H1 (cell line): ENCODE measurements around the gene BLOC1S4. TPM values are rescaled to one million over a fixed set of nuclear protein-coding genes. Genes with fewer than 3 reads are reported as not detected.

Experiments
- CTCF ChIA-PET: fragments of 300-600 bp; sonication (Branson Sonifier 250); formaldehyde crosslinking; loops from one replicate; lab custom pipeline; 2021; ENCODE audit not compliant: partially characterized antibody; lab: Charles Lee
- POLR2A ChIA-PET: fragments of 300-600 bp; sonication (Branson Sonifier 250); formaldehyde crosslinking; loops from one replicate; lab custom pipeline; 2021; ENCODE audit warnings: inconsistent platforms; ENCODE audit not compliant: partially characterized antibody; lab: Charles Lee
- DNase-seq, 2 experiments: peaks; one replicate each; pipeline versions ENCODE4 v3.0.0 to v3.0.0-alpha.2; 2010 to 2022; ENCODE audit warnings: low spot score in 2 of 2, low read depth in 1 of 2, mixed read lengths in 1 of 2
- FAIRE-seq: peaks from 2 replicates; lab custom pipeline; 2011; peaks lifted over from hg19 to GRCh38; lab: Jason Lieb, UNC
- H2AFZ ChIP-seq: 2 replicates; pipeline ENCODE4 v1.8.1; 2012; ENCODE audit warnings: low read length, inconsistent platforms
- H2AK5ac ChIP-seq: 2 replicates; pipeline ENCODE4 v1.6.1; 2013; ENCODE audit warnings: low read depth, low read length
- H2BK120ac ChIP-seq: replicated peaks from 2 replicates; pipeline ENCODE3; 2013; ENCODE audit warnings: low read depth, low read length, inconsistent platforms
- H2BK12ac ChIP-seq: 2 replicates; pipeline ENCODE4 v1.6.1; 2013; ENCODE audit warnings: low read depth, low read length
- H2BK15ac ChIP-seq: 2 replicates; pipeline ENCODE4 v1.6.1; 2013; ENCODE audit warnings: low read length
- H2BK20ac ChIP-seq: 2 replicates; pipeline ENCODE4 v1.6.1; 2013; ENCODE audit warnings: low read length
- H2BK5ac ChIP-seq: 2 replicates; pipeline ENCODE4 v1.6.1; 2013; ENCODE audit warnings: low read depth, low read length
- H3K14ac ChIP-seq: 2 replicates; pipeline ENCODE4 v1.6.1; 2013; ENCODE audit warnings: inconsistent platforms; ENCODE audit not compliant: insufficient read length
- H3K18ac ChIP-seq: 2 replicates; pipeline ENCODE4 v1.6.1; 2013; ENCODE audit warnings: low read length; ENCODE audit errors: extremely low read depth
- H3K23ac ChIP-seq: 2 replicates; pipeline ENCODE4 v1.6.1; 2013; ENCODE audit warnings: inconsistent platforms; ENCODE audit not compliant: insufficient read length
- H3K23me2 ChIP-seq: 2 replicates; pipeline ENCODE4 v1.6.1; 2013; ENCODE audit warnings: low read depth, low read length
- H3K27ac ChIP-seq: 2 replicates; pipeline ENCODE4 v1.6.1; 2011; ENCODE audit warnings: low read depth, low read length, inconsistent platforms
- H3K27me3 ChIP-seq, 4 experiments: replicated peaks in 1 of 4; 1 replicate in 1 of 4; 2 replicates in 3 of 4; pipeline versions ENCODE4 v1.6.1 to v1.8.1; 2011 to 2013; ENCODE audit warnings: low read length in 3 of 4, mild to moderate bottlenecking in 3 of 4, inconsistent platforms in 2 of 4, mixed read lengths in 2 of 4, moderate library complexity in 1 of 4; ENCODE audit not compliant: control insufficient read depth in 3 of 4, insufficient read depth in 3 of 4; ENCODE audit errors: extremely low read depth in 1 of 4
- H3K36me3 ChIP-seq, 4 experiments: 2 replicates each; pipeline versions ENCODE4 v1.6.1 to v1.8.1; 2011 to 2013; ENCODE audit warnings: mild to moderate bottlenecking in 4 of 4, low read length in 3 of 4, moderate library complexity in 2 of 4, control low read depth in 1 of 4, inconsistent platforms in 1 of 4; ENCODE audit not compliant: insufficient read depth in 4 of 4, control insufficient read depth in 2 of 4
- H3K4ac ChIP-seq: replicated peaks from 2 replicates; pipeline ENCODE3; 2013; ENCODE audit warnings: low read length, low read depth, mixed read lengths, inconsistent platforms; ENCODE audit not compliant: insufficient read length
- H3K4me1 ChIP-seq, 4 experiments: replicated peaks in 1 of 4; 1 replicate in 1 of 4; 2 replicates in 3 of 4; pipeline versions ENCODE4 v1.6.1 to v1.8.1; 2011 to 2013; ENCODE audit warnings: low read length in 3 of 4, inconsistent platforms in 2 of 4, mixed read lengths in 1 of 4; ENCODE audit not compliant: insufficient read depth in 4 of 4, control insufficient read depth in 3 of 4
- H3K4me2 ChIP-seq, 2 experiments: 2 replicates each; pipeline versions ENCODE4 v1.6.1 to v1.8.1; 2011 to 2013; ENCODE audit warnings: low read depth in 2 of 2, low read length in 2 of 2, control low read depth in 1 of 2, inconsistent platforms in 1 of 2, mild to moderate bottlenecking in 1 of 2; ENCODE audit not compliant: insufficient read depth in 1 of 2
- H3K4me3 ChIP-seq, 4 experiments: fragments of 200-600, 300-600 bp in 1 of 4; sonication (generic), shearing (Covaris generic), sonication (Bioruptor Twin) in 1 of 4; 2 replicates each; pipeline versions ENCODE4 v1.5.1 to v1.8.1; 2011 to 2016; ENCODE audit warnings: low read length in 4 of 4, low read depth in 3 of 4, control low read depth in 2 of 4, inconsistent platforms in 2 of 4, mild to moderate bottlenecking in 2 of 4, mixed read lengths in 1 of 4, moderate library complexity in 1 of 4; ENCODE audit not compliant: insufficient read depth in 2 of 4; ENCODE audit errors: extremely low read depth in 1 of 4
- H3K56ac ChIP-seq: replicated peaks from 2 replicates; pipeline ENCODE3; 2013; ENCODE audit warnings: low read depth, mild to moderate bottlenecking, mixed read lengths, low read length, inconsistent platforms; ENCODE audit not compliant: insufficient read length
- H3K79me1 ChIP-seq: 2 replicates; pipeline ENCODE4 v1.6.1; 2013; ENCODE audit warnings: low read depth, low read length, control low read depth
- H3K79me2 ChIP-seq, 2 experiments: 2 replicates each; pipeline versions ENCODE4 v1.6.1 to v1.8.1; 2012 to 2013; ENCODE audit warnings: low read length in 2 of 2, mild to moderate bottlenecking in 2 of 2, inconsistent platforms in 1 of 2; ENCODE audit not compliant: insufficient read depth in 2 of 2, control insufficient read depth in 1 of 2
- H3K9ac ChIP-seq, 4 experiments: replicated peaks in 1 of 4; 1 replicate in 1 of 4; 2 replicates in 3 of 4; pipeline versions ENCODE4 v1.6.1 to v1.8.1; 2011 to 2013; ENCODE audit warnings: low read depth in 3 of 4, low read length in 3 of 4, control low read depth in 2 of 4, mild to moderate bottlenecking in 2 of 4, moderate library complexity in 2 of 4, inconsistent platforms in 1 of 4; ENCODE audit errors: extremely low read depth in 1 of 4
- H3K9me3 ChIP-seq, 2 experiments: 2 replicates each; pipeline versions ENCODE4 v1.6.1 to v1.8.1; 2012 to 2013; ENCODE audit warnings: mild to moderate bottlenecking in 2 of 2, moderate library complexity in 2 of 2, control low read depth in 1 of 2, inconsistent platforms in 1 of 2, low read depth in 1 of 2, low read length in 1 of 2, mixed read lengths in 1 of 2; ENCODE audit not compliant: insufficient read depth in 2 of 2
- H4K20me1 ChIP-seq, 2 experiments: replicated peaks in 1 of 2; 2 replicates each; pipeline versions ENCODE3 to v1.8.1; 2011 to 2013; ENCODE audit warnings: inconsistent platforms in 2 of 2, low read length in 2 of 2, mild to moderate bottlenecking in 1 of 2; ENCODE audit not compliant: insufficient read depth in 2 of 2, control insufficient read depth in 1 of 2
- H4K5ac ChIP-seq: 2 replicates; pipeline ENCODE4 v1.6.1; 2013; ENCODE audit warnings: low read length, low read depth, mixed read lengths, inconsistent platforms; ENCODE audit not compliant: insufficient read length
- H4K8ac ChIP-seq: 2 replicates; pipeline ENCODE4 v1.8.0; 2013; ENCODE audit warnings: mild to moderate bottlenecking, moderate library complexity, low read length, inconsistent platforms; ENCODE audit not compliant: insufficient read depth; ENCODE audit errors: extremely low read depth
- H4K91ac ChIP-seq: replicated peaks from 2 replicates; pipeline ENCODE3; 2013; ENCODE audit warnings: low read length, mixed read lengths, inconsistent platforms; ENCODE audit not compliant: insufficient read length
- BACH1 ChIP-seq: IDR thresholded peaks from 2 replicates; pipeline ENCODE4 v1.6.1; 2012; ENCODE audit warnings: low read length, improper control_type of control experiment
- CHD1 ChIP-seq: IDR thresholded peaks from 2 replicates; pipeline ENCODE4 v1.6.1; 2012; ENCODE audit warnings: low read depth, low read length, improper control_type of control experiment
- HDAC2 ChIP-seq, 2 experiments: fragments of 300-600 bp in 1 of 2; sonication (generic) in 1 of 2; IDR thresholded peaks; 2 replicates each; pipeline ENCODE4 v1.6.1; 2011 to 2012; ENCODE audit warnings: low read depth in 2 of 2, low read length in 2 of 2, mild to moderate bottlenecking in 2 of 2, moderate library complexity in 2 of 2, borderline replicate concordance in 1 of 2, inconsistent platforms in 1 of 2
- MAFK ChIP-seq: IDR thresholded peaks from 2 replicates; pipeline ENCODE4 v1.6.1; 2012; ENCODE audit warnings: low read depth, mild to moderate bottlenecking, improper control_type of control experiment, low read length
- SAP30 ChIP-seq: fragments of 300-600 bp; sonication (generic); IDR thresholded peaks from 2 replicates; pipeline ENCODE4 v1.7.1; 2012; ENCODE audit warnings: low read length, moderate library complexity, mild to moderate bottlenecking, inconsistent platforms; ENCODE audit not compliant: insufficient read depth, insufficient replicate concordance
- SP4 ChIP-seq: IDR thresholded peaks from 2 replicates; pipeline ENCODE4 v1.6.1; 2012; ENCODE audit warnings: low read length, inconsistent platforms
- SRF ChIP-seq: IDR thresholded peaks from 2 replicates; pipeline ENCODE4 v1.6.1; 2011; ENCODE audit warnings: mild to moderate bottlenecking, low read depth, low read length, moderate library complexity
- TBP ChIP-seq: IDR thresholded peaks from 2 replicates; pipeline ENCODE4 v1.6.1; 2011; ENCODE audit warnings: low read depth, low read length, improper control_type of control experiment
- WGBS, 2 experiments: shearing (Covaris generic) in 1 of 2; methylation state at CpG; one replicate each; pipeline versions ENCODE4 v1.1.6 to v1.1.7; 2013 to 2015; ENCODE audit warnings: low lambda C conversion rate in 2 of 2, mixed read lengths in 2 of 2, inconsistent platforms in 1 of 2, low coverage in 1 of 2, missing lambda C conversion rate in 1 of 2; ENCODE audit not compliant: insufficient replicate concordance in 2 of 2, insufficient coverage in 1 of 2, insufficient read length in 1 of 2; ENCODE audit errors: extremely low coverage in 1 of 2, missing lambda C conversion rate in 1 of 2; 5-methylcytosine and 5-hydroxymethylcytosine counted together
- polyA plus RNA-seq, 7 experiments: library from polyadenylated mRNA; depleted of rRNA in 3 of 7; stranded (reverse) in 5 of 7; unstranded in 2 of 7; fragments of >200 nt in 5 of 7; fragments of 200-250 nt in 2 of 7; gene quantifications; 1 replicate in 5 of 7; 2 replicates in 1 of 7; 4 replicates in 1 of 7; pipeline versions ENCODE4 v1.2.1 to v1.2.3, GENCODE V29; 2011 to 2013; ENCODE audit warnings: missing spikeins in 2 of 7, mixed read lengths in 2 of 7
- total RNA-seq: library from RNA; stranded (reverse); fragmentation: NEBNext Ultra II Directional; extraction: Animal tissue kit (Norgen Biotek cat#: 25700); gene quantifications from 2 replicates; pipeline ENCODE4 v1.2.1, GENCODE V29; 2021

Gene BLOC1S4
- total and polyA plus RNA-seq, 2 of the 8 experiments (the other 6 are each of a cell fraction or from before 2014, with no cell fraction given) = 19.1 to 27.8 TPM

GRCh38 chr4:6732441-6733357 is 16.7 kb downstream of the BLOC1S4 start:
- Histone ChIP-seq H3K4me2 (no peak overlapping the region), H3K79me1 (no peaks in the 10 kb centered on the region), H2BK120ac (no peak overlapping the region), H3K4me3 (no peak overlapping the region), H2BK15ac (no peak overlapping the region), H4K8ac (peak overlapping the region; percentile 31; the same call in 1 of the 2 replicates), H2AK5ac (no peak overlapping the region), H2BK20ac (no peak overlapping the region), H3K4me1 (peaks cover 0 to 9% (median 3%) of the 10 kb centered on the region in 4 experiments; a peak in 4 of 7 replicates), H4K20me1 (no peaks in the 10 kb centered on the region), H3K23ac (no peak overlapping the region), H3K79me2 (no peaks in the 10 kb centered on the region), H3K36me3 (no peaks in the 10 kb centered on the region), H4K91ac (no peak overlapping the region), H3K56ac (no peak overlapping the region)
- 86% methylated on average over 21 of the region's 21 CpGs; no CpG with 5 or more reads in 1 of the 2 experiments for WGBS, 2 experiments
- FAIRE-seq = no peak
- POLR2A ChIA-PET = no interaction called here
- no peak for TF ChIP-seq HDAC2 (IDR thresholded peaks at IDR 0.05; ENCODE audit: borderline replicate concordance in 1 of 2, low read depth in 2 of 2, low read length in 2 of 2)
- no peak for TF ChIP-seq SAP30
- TF ChIP-seq SP4 = no peak
- TF ChIP-seq CHD1 = no peak
- TF ChIP-seq TBP = no peak
- TF ChIP-seq BACH1 = peak; percentile 71; the same call in 1 of the 2 replicates
- TF ChIP-seq SRF = no peak
- peak; percentile 37; the same call in 1 of the 2 replicates for TF ChIP-seq MAFK
- TF ChIP-seq, all 59 proteins: peak for 2
- H3K9ac ChIP-seq = no peak overlapping the region
- CTCF ChIA-PET = interaction anchor here (1.1 to 1.8 kb wide), 2 partner anchors 36 to 141 kb away, joined by 4 to 7 read pairs; no protein-coding TSS in a partner anchor
- H3K23me2 ChIP-seq = no peaks in the 10 kb centered on the region
- no peaks in the 10 kb centered on the region for H3K9me3 ChIP-seq
- no peak overlapping the region for H3K18ac ChIP-seq
- DNase-seq = no peak
- H3K27ac ChIP-seq = no peak overlapping the region
- H3K4ac ChIP-seq = no peak overlapping the region
- no peak overlapping the region for H4K5ac ChIP-seq
- H2BK5ac ChIP-seq = no peak overlapping the region
- no peak overlapping the region for H3K14ac ChIP-seq
- no peak overlapping the region for H2BK12ac ChIP-seq
- no peaks in the 10 kb centered on the region for H3K27me3 ChIP-seq
- no peak overlapping the region; the same call in 1 of the 2 replicates for H2AFZ ChIP-seq
